Progenitor cell of endocrine pancreas (in vitro differentiated cells): ENCODE measurements around the gene SNAPIN. TPM values are rescaled to one million over a fixed set of nuclear protein-coding genes. Genes with fewer than 3 reads are reported as not detected.

Experiments
- DNase-seq: peaks from one replicate; pipeline ENCODE4 v3.0.0; 2021; ENCODE audit warnings: low spot score; ENCODE audit not compliant: unreplicated experiment
- H3K27ac Mint-ChIP-seq: 2 replicates; pipeline ENCODE4 v1.8.0; 2021; ENCODE audit warnings: mild to moderate bottlenecking, moderate library complexity, mixed read lengths
- H3K27me3 Mint-ChIP-seq: 2 replicates; pipeline ENCODE4 v1.8.0; 2021; ENCODE audit warnings: mixed read lengths
- H3K36me3 Mint-ChIP-seq: 2 replicates; pipeline ENCODE4 v1.8.0; 2022; ENCODE audit warnings: mixed read lengths; ENCODE audit not compliant: insufficient read depth
- H3K4me1 Mint-ChIP-seq: 2 replicates; pipeline ENCODE4 v1.8.0; 2021; ENCODE audit warnings: low read depth, mixed read lengths
- H3K4me3 Mint-ChIP-seq: 2 replicates; pipeline ENCODE4 v1.8.0; 2021; ENCODE audit warnings: low read depth, mild to moderate bottlenecking, moderate library complexity, mixed read lengths
- H3K9me3 Mint-ChIP-seq: 2 replicates; pipeline ENCODE4 v1.8.0; 2021; ENCODE audit warnings: low read depth, mixed read lengths
- CTCF ChIP-seq: fragments of 200-600 bp; sonication (generic); IDR thresholded peaks from one replicate; pipeline ENCODE4 v1.5.0; 2021; ENCODE audit warnings: antibody characterized with exemption, mild to moderate bottlenecking; ENCODE audit not compliant: unreplicated experiment
- total RNA-seq: library from RNA; stranded (reverse); gene quantifications from 2 replicates; pipeline ENCODE4 v1.2.1, GENCODE V29; 2021

Gene SNAPIN
- total RNA-seq, 1 donor from 2014 or later, result 38.0 TPM

DNA sequence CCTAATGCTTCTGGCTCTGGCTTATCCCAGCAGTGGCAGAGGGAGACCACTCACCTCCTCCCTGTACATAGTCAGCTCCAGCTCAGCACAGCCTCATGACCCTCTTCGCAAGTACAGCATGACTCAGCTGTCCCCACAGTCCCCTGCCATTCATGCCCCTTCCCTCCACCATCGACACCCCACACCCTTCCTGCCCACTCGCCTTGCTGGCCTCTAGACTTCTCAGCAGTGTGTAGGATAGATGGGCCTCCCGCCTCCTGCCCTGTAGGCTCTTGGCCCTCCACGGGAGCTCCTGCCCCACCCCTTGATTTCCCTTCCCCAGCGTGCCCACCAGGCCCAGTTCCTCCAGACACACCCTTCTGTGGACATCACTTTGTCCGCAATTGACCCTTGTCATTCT lies 29.8 kb downstream of the SNAPIN start:
- H3K36me3 Mint-ChIP-seq, result no peaks in the 10 kb centered on the region
- TF ChIP-seq CTCF, result no peak
- DNase-seq, result no peak
- no peaks in the 10 kb centered on the region for H3K9me3 Mint-ChIP-seq
- peaks cover 15% of the 10 kb centered on the region for H3K27me3 Mint-ChIP-seq
- H3K4me1 Mint-ChIP-seq, result no peaks in the 10 kb centered on the region
- H3K4me3 Mint-ChIP-seq, result no peak overlapping the region
- H3K27ac Mint-ChIP-seq, result no peak overlapping the region

- Mint-ChIP-seq H3K27ac (peak overlapping the region; percentile 54), H3K36me3 (no peaks in the 10 kb centered on the region), H3K4me1 (peaks cover 1% of the 10 kb centered on the region), H3K9me3 (no peaks in the 10 kb centered on the region), H3K27me3 (peaks cover 10% of the 10 kb centered on the region), H3K4me3 (no peak overlapping the region)
- no peak for DNase-seq
- TF ChIP-seq CTCF, result no peak
Measured at GRCh38 chr1:153688736-153689328, 30.3 kb downstream of the SNAPIN start.

- no peak for TF ChIP-seq CTCF
- H3K36me3 Mint-ChIP-seq, result no peaks in the 10 kb centered on the region
- no peak for DNase-seq
- peaks cover 12% of the 10 kb centered on the region for H3K4me1 Mint-ChIP-seq
- H3K27me3 Mint-ChIP-seq, result no peaks in the 10 kb centered on the region
- H3K9me3 Mint-ChIP-seq, result no peaks in the 10 kb centered on the region
- H3K27ac Mint-ChIP-seq, result no peak overlapping the region
- no peak overlapping the region for H3K4me3 Mint-ChIP-seq
Measured at GRCh38 chr1:153693466-153693865, 35.0 kb downstream of the SNAPIN start.

GRCh38 chr1:153696741-153697140 lies 38.2 kb downstream of the SNAPIN start:
- H3K4me1 Mint-ChIP-seq, result peaks cover 15% of the 10 kb centered on the region

More at GRCh38 chr1:153696741-153697140, 38.2 kb downstream of the SNAPIN start:
- peak overlapping the region; percentile 95 for H3K27ac Mint-ChIP-seq
- no peak overlapping the region for H3K4me3 Mint-ChIP-seq
- H3K36me3 Mint-ChIP-seq, result no peaks in the 10 kb centered on the region
- no peak for DNase-seq
- TF ChIP-seq CTCF, result no peak
- no peaks in the 10 kb centered on the region for H3K27me3 Mint-ChIP-seq
- no peaks in the 10 kb centered on the region for H3K9me3 Mint-ChIP-seq
